HG02943 (cell line): ENCODE data around the gene SNX14.
"Not testable (repeated sequence)": the region's sequence is repeated elsewhere in the genome, so short reads cannot be mapped to it uniquely, and the experiment has no call there.

Experiments used
- ATAC-seq: cut with Tn5 transposase; IDR thresholded peaks from one replicate; pipeline ENCODE4 v1.9.1; 2021; ENCODE audit warnings: mild to moderate bottlenecking, low read depth, moderate library complexity; ENCODE audit not compliant: unreplicated experiment

SNX14 gene

GRCh38 chr6:85524281-85524680, 69.4 kb downstream of the SNX14 start:
- not testable (repeated sequence) for ATAC-seq

GRCh38 chr6:85516168-85516567, 77.5 kb downstream of the SNX14 start:
- ATAC-seq: no peak

- ATAC-seq: no peak
Observed at GRCh38 chr6:85506441-85507093, 87.1 kb downstream of the SNX14 start.

- no peak for ATAC-seq
Observed at GRCh38 chr6:85498596-85499258, 94.9 kb downstream of the SNX14 start.

- ATAC-seq: no peak
Observed at GRCh38 chr6:85496856-85497255, 96.8 kb downstream of the SNX14 start.

GRCh38 chr6:85496009-85496579, 97.6 kb downstream of the SNX14 start:
- ATAC-seq: no peak

- ATAC-seq: no peak
Observed at GRCh38 chr6:85494547-85495536, 98.8 kb downstream of the SNX14 start.

GRCh38 chr6:85493389-85493788, 100.3 kb downstream of the SNX14 start:
- ATAC-seq: no peak

- no peak for ATAC-seq
Observed at GRCh38 chr6:85490516-85491248, 103.0 kb downstream of the SNX14 start.

- ATAC-seq: no peak
Observed at GRCh38 chr6:85484948-85485347, 108.7 kb downstream of the SNX14 start.

- no peak for ATAC-seq
Observed at GRCh38 chr6:85483846-85484245, 109.8 kb downstream of the SNX14 start.

- ATAC-seq: peak; percentile 87
Observed at GRCh38 chr6:85482905-85483700, 110.6 kb downstream of the SNX14 start.

- no peak for ATAC-seq
Observed at GRCh38 chr6:85482206-85482904, 111.3 kb downstream of the SNX14 start.

- ATAC-seq: no peak
Observed at GRCh38 chr6:85479208-85479607, 114.5 kb downstream of the SNX14 start.

- no peak for ATAC-seq
Observed at GRCh38 chr6:85476532-85476931, 117.1 kb downstream of the SNX14 start.

- no peak for ATAC-seq
Observed at GRCh38 chr6:85473748-85474147, 119.9 kb downstream of the SNX14 start.

- no peak for ATAC-seq
Observed at GRCh38 chr6:85472744-85473143, 120.9 kb downstream of the SNX14 start.

- no peak for ATAC-seq
Observed at GRCh38 chr6:85470023-85470410, 123.6 kb downstream of the SNX14 start.
